ENCODE data around the gene EXOC6B. TPM values are rescaled to one million over a fixed set of nuclear protein-coding genes. Genes with fewer than 3 reads are reported as not detected.
A peak's percentile ranks its signal among the peaks of the same experiment; 100 is the strongest.

Gene EXOC6B
- total and polyA plus RNA-seq, 11 donors, result 18.4 to 192 (median 143) TPM

DNA sequence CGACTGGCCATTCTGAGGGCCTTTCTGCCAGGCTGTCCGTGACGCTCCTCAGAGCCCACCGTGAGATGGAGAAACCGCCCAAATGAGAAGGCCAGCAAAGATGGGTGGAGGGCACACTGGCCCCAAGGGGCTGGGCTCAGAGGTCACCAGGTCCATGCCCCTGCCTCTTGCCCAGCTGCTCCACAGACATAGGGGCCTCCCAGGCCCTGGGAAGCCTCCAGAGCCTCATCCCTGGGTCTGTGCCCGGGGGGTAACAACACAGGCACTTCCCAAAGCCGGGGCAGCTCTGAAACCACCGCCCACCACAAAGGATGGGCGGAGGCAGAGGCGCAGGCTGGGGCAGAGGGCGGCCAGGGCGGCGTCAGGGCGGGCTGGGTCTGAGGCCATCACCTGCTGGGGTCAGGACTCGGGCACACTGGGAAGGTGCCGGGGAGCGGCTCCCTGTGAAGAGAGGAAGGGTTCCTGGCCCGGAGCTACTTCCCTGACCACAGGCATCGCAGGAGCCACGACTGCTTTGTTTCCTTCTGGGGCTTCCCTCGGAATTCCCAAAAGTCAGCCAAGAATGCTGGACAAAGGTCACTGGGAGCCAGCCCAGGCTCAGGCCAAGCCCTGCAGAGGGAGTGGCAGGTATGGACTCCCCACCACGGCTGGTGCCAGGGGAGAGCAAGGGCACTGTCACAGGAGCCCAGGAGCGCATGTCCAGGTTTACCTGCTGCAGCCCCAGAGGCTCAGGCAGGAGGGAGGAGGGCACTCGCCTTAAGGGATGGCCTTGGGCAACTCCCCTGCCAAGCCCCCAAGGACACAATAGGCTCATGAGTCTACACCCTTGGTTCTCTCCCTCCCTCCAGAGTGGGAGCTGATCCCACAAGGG is 687.6 kb downstream of the EXOC6B start:
- peaks cover 7 to 34% (median 22%) of the 10 kb centered on the region in 12 donors for H3K4me1 ChIP-seq
- ATAC-seq, result peak in 3 of 4 donors; percentile 10 to 25 (median 11)
- TF ChIP-seq CTCF (IDR thresholded peaks at IDR 0.05), result no peak
- no peak for TF ChIP-seq POLR2A (IDR thresholded peaks at IDR 0.05)
- H3K36me3 ChIP-seq, result no peaks in the 10 kb centered on the region
- no peaks in the 10 kb centered on the region for H3K9me3 ChIP-seq
- peaks cover 0 to 11% (median 0%) of the 10 kb centered on the region in 9 donors for H3K27me3 ChIP-seq
- H3K4me3 ChIP-seq, result peak overlapping the region in 1 of 12 donors; percentile 16
- WGBS, 4 donors, result 50 to 61% (median 53%) methylated on average over 14 to 24 of the region's 24 CpGs
- intact Hi-C loops (cut with DNase I), result loop anchor here in 1 of 10 donors (5.0 kb wide), 1 partner anchor 206 kb away; no protein-coding TSS in a partner anchor
- DNase-seq, result peak in 3 of 5 donors; percentile 35 to 54 (median 45)
- no peak overlapping the region for H3K27ac ChIP-seq

GRCh38 chr2:72137498-72138010 is 688.3 kb downstream of the EXOC6B start:
- peak; percentile 47 to 85 (median 64) for DNase-seq
- H3K4me3 ChIP-seq, result peak overlapping the region in 1 of 12 donors; percentile 16
- TF ChIP-seq POLR2A (IDR thresholded peaks at IDR 0.05) (no peak), CTCF (IDR thresholded peaks at IDR 0.05) (peak; percentile 83 to 94 (median 90))
- intact Hi-C loops (cut with DNase I), result loop anchor here in 1 of 10 donors (5.0 kb wide), 1 partner anchor 205 kb away; no protein-coding TSS in a partner anchor
- H3K27ac ChIP-seq, result peak overlapping the region in 1 of 12 donors; percentile 14
- 14 to 29% (median 16%) methylated on average over 5 to 10 of the region's 10 CpGs for WGBS, 4 donors
- H3K9me3 ChIP-seq, result no peaks in the 10 kb centered on the region
- peak; percentile 32 to 82 (median 70) for ATAC-seq
- H3K27me3 ChIP-seq, result peaks cover 0 to 4% (median 0%) of the 10 kb centered on the region in 9 donors
- H3K36me3 ChIP-seq, result no peaks in the 10 kb centered on the region
- H3K4me1 ChIP-seq, result peaks cover 7 to 27% (median 16%) of the 10 kb centered on the region in 12 donors

DNA sequence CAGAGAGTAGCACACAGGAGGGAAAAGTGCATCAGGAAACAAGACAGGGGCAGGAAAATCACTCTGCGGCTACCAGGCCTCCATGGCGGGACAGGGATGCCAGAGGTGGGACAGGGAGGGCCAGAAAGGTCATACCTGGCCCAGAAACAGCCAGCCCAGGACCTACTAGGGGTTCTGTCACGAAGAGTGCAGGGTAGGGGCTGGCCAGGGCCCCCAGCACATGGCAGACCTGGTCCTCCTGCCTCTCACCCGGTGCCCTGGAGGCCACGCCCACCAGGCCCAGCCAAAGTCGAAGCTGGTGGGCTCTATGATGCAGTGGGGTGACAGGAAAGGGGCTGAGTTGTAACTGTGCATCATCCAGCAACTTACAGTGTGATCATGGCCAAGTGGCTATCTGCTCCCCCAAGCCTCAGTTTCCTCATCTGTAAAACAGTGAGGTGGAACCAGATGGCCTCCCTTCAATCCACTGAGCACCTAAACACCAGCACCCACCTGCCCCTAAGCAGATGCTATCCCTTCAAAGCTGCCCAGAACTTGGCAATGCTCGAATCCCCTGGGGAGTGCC is 688.8 kb downstream of the EXOC6B start:
- no peaks in the 10 kb centered on the region for H3K36me3 ChIP-seq
- no peak overlapping the region for H3K4me3 ChIP-seq
- DNase-seq (peak in 2 of 5 donors; percentile 10 to 47), ATAC-seq (no peak)
- TF ChIP-seq POLR2A (IDR thresholded peaks at IDR 0.05) (no peak), CTCF (IDR thresholded peaks at IDR 0.05) (no peak)
- no peaks in the 10 kb centered on the region for H3K9me3 ChIP-seq
- H3K27me3 ChIP-seq, result no peaks in the 10 kb centered on the region
- intact Hi-C loops (cut with DNase I), result loop anchor here in 1 of 10 donors (5.0 kb wide), 1 partner anchor 205 kb away; no protein-coding TSS in a partner anchor
- peaks cover 7 to 22% (median 14%) of the 10 kb centered on the region in 12 donors for H3K4me1 ChIP-seq
- no peak overlapping the region for H3K27ac ChIP-seq
- WGBS, 4 donors, result 69 to 76% (median 70%) methylated on average over 7 of the region's 7 CpGs

Measured in heart left ventricle (tissue), 16 donors.